ENCODE measurements around the gene ZNF776. TPM values are rescaled to one million over a fixed set of nuclear protein-coding genes. Genes with fewer than 3 reads are reported as not detected.
"Not testable (repeated sequence)": the region's sequence is repeated elsewhere in the genome, so short reads cannot be mapped to it uniquely, and the experiment has no call there.

The ZNF776 gene
- total RNA-seq, 3 donors from 2014 or later: 10.4 to 16.5 (median 14.5) TPM

GRCh38 chr19:57712222-57712621, 34.4 kb upstream of the ZNF776 start:
- intact Hi-C loops (cut with DNase I, micrococcal nuclease): no loop called here

DNA sequence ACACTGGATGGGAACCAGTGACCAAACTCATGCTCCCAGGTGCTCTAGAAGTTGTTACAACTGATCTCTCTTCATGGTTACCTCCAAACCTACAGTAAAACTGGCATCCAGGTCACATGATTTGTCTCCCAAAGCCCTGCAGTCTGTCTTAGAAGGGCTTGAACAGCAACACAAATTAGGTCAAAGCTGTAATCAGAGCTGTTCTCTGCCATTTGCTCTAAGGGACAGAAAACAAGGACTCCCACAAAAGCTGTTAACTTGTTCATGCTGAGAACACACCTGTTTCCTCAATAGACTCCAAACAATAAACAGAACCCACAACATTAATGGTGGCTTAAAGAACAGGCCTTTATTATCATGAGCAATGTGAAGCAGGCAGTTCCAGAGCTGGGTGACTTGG, 27.2 kb upstream of the ZNF776 start:
- no peak for TF ChIP-seq CTCF (IDR thresholded peaks at IDR 0.05)
- intact Hi-C loops (cut with DNase I, micrococcal nuclease): no loop called here
- no peak overlapping the region for H3K4me3 ChIP-seq
- no peaks in the 10 kb centered on the region for H3K4me1 ChIP-seq (ENCODE audit: low read depth)
- no peak for ATAC-seq
- H3K9me3 ChIP-seq: peaks cover 87% of the 10 kb centered on the region
- no peak for DNase-seq
- H3K36me3 ChIP-seq (ENCODE audit: low read depth): no peaks in the 10 kb centered on the region

More at GRCh38 chr19:57712222-57712621, 34.4 kb upstream of the ZNF776 start:
- no peak overlapping the region for H3K4me3 ChIP-seq
- H3K9me3 ChIP-seq: peaks cover 89% of the 10 kb centered on the region
- ATAC-seq: no peak
- DNase-seq: no peak
- H3K36me3 ChIP-seq (ENCODE audit: low read depth): no peaks in the 10 kb centered on the region
- no peak for TF ChIP-seq CTCF (IDR thresholded peaks at IDR 0.05)
- no peaks in the 10 kb centered on the region for H3K4me1 ChIP-seq (ENCODE audit: low read depth)

- no peak for DNase-seq
- intact Hi-C loops (cut with DNase I, micrococcal nuclease): no loop called here
- Histone ChIP-seq H3K9me3 (peaks cover 87% of the 10 kb centered on the region), H3K36me3 (ENCODE audit: low read depth) (no peaks in the 10 kb centered on the region), H3K4me1 (ENCODE audit: low read depth) (no peaks in the 10 kb centered on the region), H3K4me3 (no peak overlapping the region)
- no peak for ATAC-seq
- TF ChIP-seq CTCF (IDR thresholded peaks at IDR 0.05): no peak
These were observed 26.6 kb upstream of the ZNF776 start for GRCh38 chr19:57719901-57720519.

DNA sequence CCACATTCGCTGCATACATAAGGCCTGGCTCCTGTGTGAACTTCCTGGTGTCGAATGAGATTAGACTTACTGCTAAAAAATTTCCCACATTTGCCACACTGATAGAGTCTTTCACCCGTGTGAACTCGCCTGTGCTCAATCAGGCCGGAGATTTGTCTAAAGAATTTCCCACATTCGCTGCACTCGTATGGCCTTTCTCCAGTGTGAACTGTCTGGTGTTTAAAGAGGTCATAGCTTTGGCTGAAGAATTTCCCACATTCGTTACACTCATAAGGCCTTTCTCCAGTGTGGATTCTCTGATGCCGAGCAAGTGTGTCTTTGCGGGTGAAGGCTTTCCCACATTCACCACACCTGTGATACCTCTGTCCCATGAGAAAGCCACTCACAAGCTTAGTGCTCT, 25.7 kb upstream of the ZNF776 start:
- ATAC-seq: no peak

GRCh38 chr19:57738320-57738719, 8.3 kb upstream of the ZNF776 start:
- ATAC-seq (peak; percentile 52), DNase-seq (peak in 2 of 3 donors; percentile 74 to 78)
- peaks cover 12% of the 10 kb centered on the region for H3K9me3 ChIP-seq
- intact Hi-C loops (cut with DNase I, micrococcal nuclease); H3K4me1 ChIP-seq (ENCODE audit: low read depth); H3K36me3 ChIP-seq (ENCODE audit: low read depth); H3K4me3 ChIP-seq: not testable (repeated sequence)
- TF ChIP-seq CTCF (IDR thresholded peaks at IDR 0.05): peak; percentile 31

More for the DNA sequence above, 25.7 kb upstream of the ZNF776 start:
- peaks cover 91% of the 10 kb centered on the region for H3K9me3 ChIP-seq
- no peaks in the 10 kb centered on the region for H3K4me1 ChIP-seq (ENCODE audit: low read depth)
- H3K4me3 ChIP-seq: no peak overlapping the region
- DNase-seq: no peak
- no peaks in the 10 kb centered on the region for H3K36me3 ChIP-seq (ENCODE audit: low read depth)
- no peak for TF ChIP-seq CTCF (IDR thresholded peaks at IDR 0.05)
- intact Hi-C loops (cut with DNase I, micrococcal nuclease): no loop called here

DNA sequence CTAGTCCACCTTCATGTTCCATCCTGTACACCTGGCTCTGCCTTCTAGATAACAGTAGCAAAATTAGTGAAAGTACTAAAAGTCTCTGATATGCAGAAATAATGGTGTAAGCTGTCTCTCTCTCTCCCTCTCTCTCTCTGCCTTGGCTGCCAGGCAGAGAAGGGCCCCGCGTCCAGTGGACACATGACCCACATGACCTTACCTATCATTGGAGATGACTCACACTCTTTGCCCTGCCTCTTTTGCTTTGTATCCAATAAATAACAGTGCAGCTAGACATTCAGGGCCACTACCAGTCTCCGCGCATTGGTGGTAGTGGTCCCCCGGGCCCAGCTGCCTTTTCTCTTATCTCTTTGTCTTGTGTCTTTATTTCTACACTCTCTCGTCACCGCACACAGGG, 7.8 kb upstream of the ZNF776 start:
- peaks cover 12% of the 10 kb centered on the region for H3K9me3 ChIP-seq
- DNase-seq; intact Hi-C loops (cut with DNase I, micrococcal nuclease): not testable (repeated sequence)

More for the DNA sequence above, 7.8 kb upstream of the ZNF776 start:
- ATAC-seq; H3K4me1 ChIP-seq (ENCODE audit: low read depth); H3K4me3 ChIP-seq; H3K36me3 ChIP-seq (ENCODE audit: low read depth): not testable (repeated sequence)
